HG03060 (cell line): ENCODE data around the gene FFAR3.
"Not testable (repeated sequence)": the region's sequence is repeated elsewhere in the genome, so short reads cannot be mapped to it uniquely, and the experiment has no call there.

Experiments
- ATAC-seq: cut with Tn5 transposase; IDR thresholded peaks from one replicate; pipeline ENCODE4 v1.9.1; 2021; ENCODE audit warnings: low read depth, moderate number of reproducible peaks; ENCODE audit not compliant: unreplicated experiment

FFAR3 gene

GRCh38 chr19:35398570-35398969 is 40.3 kb downstream of the FFAR3 start:
- no peak for ATAC-seq

GRCh38 chr19:35399231-35399630 is 41.0 kb downstream of the FFAR3 start:
- ATAC-seq, result no peak

DNA sequence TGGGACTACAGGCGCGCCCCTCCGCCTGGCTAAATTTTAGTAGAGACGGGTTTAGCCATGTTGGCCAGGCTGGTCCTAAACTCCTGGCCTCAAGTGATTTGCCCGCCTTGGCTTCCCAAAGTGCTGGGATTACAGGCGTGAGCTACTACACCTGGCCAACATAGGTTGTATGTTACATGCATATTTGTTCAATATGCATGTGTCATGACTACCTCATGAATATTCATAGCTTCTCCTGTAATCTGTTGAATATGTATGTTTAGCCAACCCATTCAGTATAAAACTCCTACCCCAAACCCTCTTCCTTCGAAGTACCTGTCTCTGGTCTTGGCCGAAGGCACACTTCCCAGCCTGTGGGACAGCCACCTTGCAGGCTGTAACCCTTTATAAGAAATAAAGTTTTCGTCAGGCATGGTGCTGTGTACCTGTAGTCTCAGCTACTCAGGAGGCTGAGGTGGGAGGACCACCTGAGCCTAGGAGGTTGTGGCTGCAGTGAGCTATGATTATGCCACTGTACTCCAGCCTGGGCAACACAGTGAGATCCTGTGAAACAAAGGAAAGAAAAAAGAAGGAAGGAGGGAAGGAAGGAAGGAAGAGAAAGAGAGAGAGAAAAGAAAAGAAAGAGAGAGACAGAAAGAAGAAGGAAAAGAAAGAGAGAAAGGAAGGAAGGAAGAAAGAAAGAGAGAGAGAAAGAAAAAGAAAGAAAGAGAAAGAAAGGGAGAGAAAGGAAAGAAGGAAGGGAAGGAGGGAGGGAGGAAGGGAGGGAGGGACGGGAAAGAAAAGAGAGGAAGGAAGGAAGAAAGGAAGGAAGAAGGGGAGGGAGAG is 41.9 kb downstream of the FFAR3 start:
- ATAC-seq, result no peak

- no peak for ATAC-seq
Observed at GRCh38 chr19:35400773-35401100, 42.5 kb downstream of the FFAR3 start.

- not testable (repeated sequence) for ATAC-seq
Observed at GRCh38 chr19:35401416-35401815, 43.2 kb downstream of the FFAR3 start.

DNA sequence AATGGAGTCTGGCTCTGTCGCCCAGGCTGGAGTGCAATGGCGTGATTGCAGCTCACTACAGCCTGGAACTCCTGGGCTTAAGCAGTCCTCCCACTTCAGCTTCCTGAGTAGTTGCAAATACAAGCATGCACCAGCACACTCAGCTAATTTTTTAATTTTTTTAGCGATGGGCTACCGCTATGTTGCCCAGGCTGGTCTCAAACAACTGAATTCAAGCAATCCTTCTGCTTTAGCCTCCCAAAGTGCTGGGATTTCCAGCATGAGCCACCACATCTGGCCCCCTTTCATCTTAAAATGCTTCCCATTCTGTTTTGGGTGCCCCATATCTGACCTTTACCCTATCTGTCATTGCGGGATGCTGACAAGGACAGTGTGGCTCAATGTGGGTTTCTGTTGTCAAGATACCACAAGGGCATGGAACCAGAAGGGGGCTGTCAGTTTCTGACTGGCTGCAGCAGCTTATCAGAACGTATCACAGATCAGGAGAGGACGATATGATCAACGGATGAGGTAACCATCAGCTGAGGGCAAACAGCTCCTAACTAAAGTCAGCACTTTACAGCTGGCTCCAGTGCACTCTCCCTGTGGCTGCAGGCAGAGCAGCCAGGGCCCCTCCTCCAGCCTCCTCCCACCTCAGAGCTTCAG is 45.0 kb downstream of the FFAR3 start:
- ATAC-seq, result no peak

DNA sequence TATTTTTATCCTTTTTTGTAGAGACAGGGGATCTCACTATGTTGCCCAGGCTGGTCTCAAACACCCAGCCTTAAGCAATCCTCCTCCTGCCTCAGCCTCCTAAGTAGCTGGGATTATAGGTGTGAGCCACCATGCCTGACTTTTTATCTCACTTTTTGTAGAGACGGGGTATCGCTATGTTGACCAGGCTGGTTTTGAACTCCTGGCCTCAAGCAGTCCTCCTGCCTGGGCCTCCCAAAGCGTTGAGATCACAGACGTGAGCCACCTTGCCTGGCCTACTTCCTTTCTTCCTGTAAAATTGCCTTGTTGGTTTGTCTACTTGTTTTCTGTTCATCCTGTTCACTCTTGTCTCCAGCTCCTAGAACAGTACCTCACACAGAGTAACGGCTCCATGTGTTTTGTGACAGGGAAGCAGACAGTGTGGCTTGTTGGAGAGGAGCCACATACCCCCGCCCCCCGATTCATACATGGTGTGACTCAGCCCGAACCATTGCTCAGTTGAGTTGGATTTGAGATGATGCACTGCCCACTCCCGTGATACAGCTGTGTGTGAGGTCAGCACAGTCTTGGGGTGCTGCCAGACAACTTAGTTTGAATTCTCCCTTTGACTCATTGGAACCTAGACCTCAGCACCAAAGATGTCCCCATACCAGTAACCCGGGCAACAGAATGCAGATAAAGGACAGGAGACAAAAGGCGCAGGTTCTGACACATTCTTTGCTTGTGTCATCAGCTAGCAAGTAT is 46.8 kb downstream of the FFAR3 start:
- ATAC-seq, result peak; percentile 40

GRCh38 chr19:35407619-35408018 is 49.4 kb downstream of the FFAR3 start:
- ATAC-seq, result no peak

GRCh38 chr19:35408284-35409171 is 50.3 kb downstream of the FFAR3 start:
- ATAC-seq, result peak; percentile 58

DNA sequence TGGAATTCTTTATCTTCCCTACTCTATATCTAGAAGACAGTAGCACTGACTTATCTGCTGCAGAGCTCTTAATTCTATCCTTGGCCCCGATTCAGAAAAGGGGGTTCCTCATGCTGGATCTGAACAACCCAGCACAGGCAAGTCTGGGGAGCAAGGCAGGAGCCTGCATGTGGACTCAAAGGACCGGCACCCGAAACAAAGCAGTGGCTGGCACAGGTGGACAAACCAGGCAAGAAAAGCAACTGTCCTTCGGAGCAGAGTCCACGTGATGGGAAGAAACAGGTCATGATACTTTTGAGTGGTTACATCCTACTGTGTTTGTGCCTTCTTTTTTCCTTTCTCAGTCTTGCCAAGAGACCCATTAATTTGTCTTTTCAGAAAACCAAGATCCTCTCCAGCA is 50.9 kb downstream of the FFAR3 start:
- no peak for ATAC-seq
